Skeletal muscle cell (primary cell): ENCODE data around the gene CRY2.
A peak's percentile ranks its signal among the peaks of the same experiment; 100 is the strongest.
"Not testable (repeated sequence)": the region's sequence is repeated elsewhere in the genome, so short reads cannot be mapped to it uniquely, and the experiment has no call there.

ENCODE experiments used
- DNase-seq: peaks from one replicate; pipeline ENCODE4 v3.0.0-alpha.2; 2010; ENCODE audit warnings: low read depth
- H3K4me3 ChIP-seq: 2 replicates; pipeline ENCODE4 v1.5.1; 2011; ENCODE audit warnings: low read depth, mild to moderate bottlenecking, control low read depth, low read length, moderate library complexity

The CRY2 gene

GRCh38 chr11:45890886-45891550, 43.7 kb downstream of the CRY2 start:
- no peak for DNase-seq
- H3K4me3 ChIP-seq, result no peak overlapping the region

DNA sequence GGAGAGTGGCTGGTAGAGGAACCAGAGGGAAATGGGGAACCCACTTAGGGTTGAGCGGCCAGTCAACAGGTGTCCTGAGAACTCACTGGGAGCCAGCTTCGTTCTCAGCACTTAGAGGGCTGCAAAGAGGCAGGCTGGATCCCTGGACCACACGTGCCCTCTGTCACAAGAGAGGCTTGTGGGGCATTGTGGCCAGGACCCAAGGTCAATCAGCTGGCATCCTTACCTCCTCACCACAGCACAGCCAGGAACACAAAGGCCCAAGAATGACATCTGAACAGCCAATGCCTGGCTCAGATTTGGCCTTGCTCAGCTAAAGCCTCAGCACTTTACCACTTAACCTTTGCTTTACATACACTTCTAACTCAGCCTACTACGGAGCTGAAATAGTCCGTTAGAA, 45.6 kb downstream of the CRY2 start:
- DNase-seq, result no peak

GRCh38 chr11:45894555-45895247, 47.4 kb downstream of the CRY2 start:
- no peak for DNase-seq
- H3K4me3 ChIP-seq, result no peak overlapping the region

More for the DNA sequence above, 45.6 kb downstream of the CRY2 start:
- H3K4me3 ChIP-seq, result no peak overlapping the region

- DNase-seq, result no peak
- no peak overlapping the region for H3K4me3 ChIP-seq
These were observed 48.4 kb downstream of the CRY2 start for GRCh38 chr11:45895553-45896259.

GRCh38 chr11:45896422-45896984, 49.2 kb downstream of the CRY2 start:
- no peak overlapping the region for H3K4me3 ChIP-seq
- no peak for DNase-seq

DNA sequence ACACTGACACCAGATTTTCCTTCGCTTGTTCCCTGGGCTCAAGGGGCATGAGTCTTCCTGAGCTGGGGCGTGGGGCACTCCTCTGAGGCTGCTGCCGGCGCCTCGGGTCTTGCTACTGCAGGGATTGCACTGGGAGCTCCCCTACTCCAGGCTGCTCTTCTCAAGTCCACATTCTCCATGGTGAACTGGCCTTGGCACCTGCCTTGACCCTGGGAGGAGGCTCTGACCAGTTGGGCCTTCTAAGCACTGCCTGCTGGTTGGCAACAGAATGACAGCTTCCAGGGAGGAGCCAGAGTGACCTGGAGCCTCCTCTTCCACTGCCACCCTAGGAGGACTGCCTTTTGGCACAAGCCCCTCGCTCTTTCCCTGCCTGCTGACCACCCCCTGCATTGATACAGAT, 50.3 kb downstream of the CRY2 start:
- no peak for DNase-seq
- H3K4me3 ChIP-seq, result no peak overlapping the region

DNA sequence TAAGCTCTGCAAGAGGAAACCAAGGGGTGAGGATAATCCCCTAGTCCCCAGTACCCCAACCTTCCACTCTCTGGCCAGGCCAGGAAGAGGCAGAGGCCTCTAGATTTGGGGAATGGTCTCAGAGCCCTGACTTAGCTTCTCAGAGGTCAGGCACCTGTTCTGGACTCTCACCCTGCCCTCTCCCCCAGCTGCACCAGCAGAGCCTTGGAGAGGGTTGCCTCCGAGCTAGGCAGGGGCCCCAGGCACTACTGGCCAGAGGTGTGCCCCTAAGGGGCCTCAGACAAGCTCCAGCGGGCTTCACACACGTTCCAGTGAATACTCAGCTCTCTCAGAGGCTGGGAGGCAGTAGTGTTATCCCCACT, 51.8 kb downstream of the CRY2 start:
- DNase-seq, result no peak
- peak overlapping the region; percentile 62 for H3K4me3 ChIP-seq

DNA sequence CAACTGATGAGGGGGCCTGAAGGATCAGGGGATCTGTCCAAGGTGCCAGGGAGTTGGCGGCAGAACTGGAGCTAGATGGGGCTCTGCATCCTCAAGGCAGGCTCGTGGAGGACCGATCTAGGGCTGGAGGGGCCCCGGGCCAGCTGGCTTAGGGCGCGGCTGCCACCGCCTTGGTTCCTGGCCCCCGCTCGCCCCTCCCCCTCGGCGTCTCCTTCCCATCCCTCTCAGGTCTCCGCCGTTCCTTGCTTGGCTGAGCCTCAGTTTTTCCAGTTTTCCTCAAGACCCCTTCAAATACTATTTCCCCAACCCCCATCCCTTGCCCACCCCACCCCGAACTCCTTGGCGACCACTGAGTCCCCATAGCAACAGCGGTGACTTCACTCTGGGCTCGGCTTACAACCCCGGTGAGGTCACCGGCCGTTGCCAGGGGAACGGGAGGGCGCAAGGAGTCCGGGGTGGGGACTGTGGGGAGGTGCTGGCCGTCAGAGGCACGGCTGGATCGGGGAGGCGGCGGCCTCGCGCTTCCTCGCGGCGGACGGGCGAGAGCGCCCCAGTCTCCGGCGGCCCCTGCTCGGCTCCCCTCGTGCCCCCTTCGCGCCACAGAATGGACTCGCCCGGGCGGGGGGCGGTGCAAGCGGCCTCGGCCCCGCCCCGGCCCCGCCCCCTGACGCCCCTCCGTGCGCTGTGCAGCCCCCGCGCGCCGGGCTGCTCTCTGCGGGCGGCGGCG, 52.3 kb downstream of the CRY2 start:
- peak overlapping the region; percentile 62 for H3K4me3 ChIP-seq
- DNase-seq, result peak; percentile 66

DNA sequence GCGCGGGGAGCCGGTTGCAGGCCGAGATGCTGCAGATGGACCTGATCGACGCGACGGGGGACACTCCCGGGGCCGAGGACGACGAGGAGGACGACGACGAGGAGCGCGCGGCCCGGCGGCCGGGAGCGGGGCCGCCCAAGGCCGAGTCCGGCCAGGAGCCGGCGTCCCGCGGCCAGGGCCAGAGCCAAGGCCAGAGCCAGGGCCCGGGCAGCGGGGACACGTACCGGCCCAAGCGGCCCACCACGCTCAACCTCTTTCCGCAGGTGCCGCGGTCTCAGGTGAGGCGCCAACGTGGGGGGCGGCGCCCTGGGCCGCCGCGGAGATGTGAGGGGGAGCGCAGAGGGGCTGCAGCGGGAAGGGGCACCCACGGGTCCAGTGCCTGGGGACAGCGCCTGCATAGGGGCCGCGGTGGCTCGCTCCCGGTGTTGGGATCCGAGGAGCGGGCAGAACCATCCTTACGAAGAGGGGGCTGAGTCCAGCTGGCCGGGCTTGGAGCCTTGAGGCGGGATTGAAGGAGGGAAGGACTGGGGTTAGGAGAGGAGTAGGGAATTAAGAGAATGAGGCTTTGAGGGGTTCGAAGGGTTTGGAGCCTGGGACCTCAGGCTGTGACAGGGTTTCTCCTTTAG, 53.0 kb downstream of the CRY2 start:
- peak overlapping the region; percentile 62 for H3K4me3 ChIP-seq
- DNase-seq, result not testable (repeated sequence)

GRCh38 chr11:45900916-45901617, 53.8 kb downstream of the CRY2 start:
- H3K4me3 ChIP-seq, result peak overlapping the region; percentile 62
- no peak for DNase-seq

DNA sequence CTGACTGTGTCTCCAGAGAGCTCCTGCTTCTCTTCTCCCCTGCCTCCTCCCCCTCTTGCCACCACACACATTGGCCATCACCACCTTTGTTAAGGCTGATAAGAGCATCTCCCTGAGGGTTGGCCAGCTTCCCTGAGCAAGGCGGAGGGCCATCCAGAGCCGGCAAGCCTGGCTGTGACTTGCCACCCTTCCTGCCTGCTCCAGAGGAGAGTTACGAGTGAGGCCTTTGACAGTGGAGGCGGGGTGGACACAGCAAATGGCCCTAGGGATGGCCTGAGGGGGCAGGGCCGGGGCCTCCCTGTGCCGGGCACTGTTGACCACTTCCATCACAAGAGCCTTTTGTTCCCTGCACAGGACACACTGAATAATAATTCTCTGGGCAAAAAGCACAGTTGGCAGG, 54.4 kb downstream of the CRY2 start:
- DNase-seq, result no peak
- H3K4me3 ChIP-seq, result no peak overlapping the region

DNA sequence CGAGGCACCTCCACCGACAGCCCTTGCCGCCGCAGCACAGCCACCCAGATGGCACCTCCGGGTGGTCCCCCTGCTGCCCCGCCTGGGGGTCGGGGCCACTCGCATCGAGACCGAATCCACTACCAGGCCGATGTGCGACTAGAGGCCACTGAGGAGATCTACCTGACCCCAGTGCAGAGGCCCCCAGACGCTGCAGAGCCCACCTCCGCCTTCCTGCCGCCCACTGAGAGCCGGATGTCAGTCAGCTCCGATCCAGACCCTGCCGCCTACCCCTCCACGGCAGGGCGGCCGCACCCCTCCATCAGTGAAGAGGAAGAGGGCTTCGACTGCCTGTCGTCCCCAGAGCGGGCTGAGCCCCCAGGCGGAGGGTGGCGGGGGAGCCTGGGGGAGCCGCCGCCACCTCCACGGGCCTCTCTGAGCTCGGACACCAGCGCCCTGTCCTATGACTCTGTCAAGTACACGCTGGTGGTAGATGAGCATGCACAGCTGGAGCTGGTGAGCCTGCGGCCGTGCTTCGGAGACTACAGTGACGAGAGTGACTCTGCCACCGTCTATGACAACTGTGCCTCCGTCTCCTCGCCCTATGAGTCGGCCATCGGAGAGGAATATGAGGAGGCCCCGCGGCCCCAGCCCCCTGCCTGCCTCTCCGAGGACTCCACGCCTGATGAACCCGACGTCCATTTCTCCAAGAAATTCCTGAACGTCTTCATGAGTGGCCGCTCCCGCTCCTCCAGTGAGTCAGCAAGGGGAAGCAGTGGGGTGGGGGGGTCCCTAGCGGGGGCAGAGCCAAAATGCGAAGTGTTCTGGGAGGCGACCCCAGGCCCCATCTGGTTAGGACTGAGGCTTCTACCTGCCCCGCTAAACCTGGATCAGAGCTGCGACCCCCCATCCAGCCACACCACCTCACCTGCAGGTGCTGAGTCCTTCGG, 55.4 kb downstream of the CRY2 start:
- H3K4me3 ChIP-seq, result no peak overlapping the region
- DNase-seq, result no peak

GRCh38 chr11:45904309-45904915, 57.1 kb downstream of the CRY2 start:
- no peak overlapping the region for H3K4me3 ChIP-seq
- no peak for DNase-seq

GRCh38 chr11:45905095-45905494, 57.8 kb downstream of the CRY2 start:
- H3K4me3 ChIP-seq, result no peak overlapping the region
- DNase-seq, result no peak

DNA sequence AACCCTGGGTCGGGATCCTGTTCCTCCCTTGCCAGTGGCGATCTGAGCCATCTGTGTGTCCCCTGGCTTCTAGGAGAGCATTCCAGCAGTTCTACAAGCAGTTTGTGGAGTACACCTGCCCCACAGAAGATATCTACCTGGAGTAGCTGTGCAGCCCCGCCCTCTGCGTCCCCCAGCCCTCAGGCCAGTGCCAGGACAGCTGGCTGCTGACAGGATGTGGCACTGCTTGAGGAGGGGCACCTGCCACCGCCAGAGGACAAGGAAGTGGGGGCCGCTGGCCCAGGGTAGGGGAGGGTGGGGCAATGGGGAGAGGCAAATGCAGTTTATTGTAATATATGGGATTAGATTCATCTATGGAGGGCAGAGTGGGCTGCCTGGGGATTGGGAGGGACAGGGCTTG, 58.3 kb downstream of the CRY2 start:
- DNase-seq, H3K4me3 ChIP-seq: not testable (repeated sequence)

GRCh38 chr11:45906096-45906682, 58.9 kb downstream of the CRY2 start:
- no peak for DNase-seq
- H3K4me3 ChIP-seq, result no peak overlapping the region
